Measurements from ENCODE around the gene TRIM37.

GRCh38 chr17:59105852-59106462 lies 723 bp downstream of the TRIM37 start:
- TF ChIP-seq CTCF (IDR thresholded peaks at IDR 0.05; ENCODE audit: low read depth, low read length, missing input control) (no peak), GABPA (IDR thresholded peaks at IDR 0.05 in 1 of 2, conservative IDR thresholded peaks at IDR 0.05 in 1 of 2) (no peak), RAD21 (IDR thresholded peaks at IDR 0.05) (no peak), MAX (IDR thresholded peaks at IDR 0.05) (no peak), REST (IDR thresholded peaks at IDR 0.05) (no peak), ATF3 (IDR thresholded peaks at IDR 0.05) (no peak), YY1 (IDR thresholded peaks at IDR 0.05) (no peak), TAF1 (conservative IDR thresholded peaks at IDR 0.05) (no peak), ZBTB33 (IDR thresholded peaks at IDR 0.05) (no peak)

All from liver (tissue), 3 donors.